Sigmoid colon (tissue), 7 donors: ENCODE results near the gene SAMD11. TPM values are rescaled to one million over a fixed set of nuclear protein-coding genes. Genes with fewer than 3 reads are reported as not detected.

Source experiments
- DNase-seq: peaks from one replicate; pipeline ENCODE4 v3.0.0-alpha.2; 2019
- H3K27ac ChIP-seq, 4 donors: fragments of 200-600 bp; sonication (generic); one replicate each; pipeline ENCODE4 v1.5.1; 2016 to 2019; ENCODE audit warnings: mild to moderate bottlenecking in 1 of 4
- H3K27me3 ChIP-seq, 3 donors: fragments of 200-600 bp; sonication (generic); one replicate each; pipeline ENCODE4 v1.5.1; 2019; ENCODE audit warnings: mild to moderate bottlenecking in 1 of 3
- H3K36me3 ChIP-seq, 4 donors: fragments of 200-600 bp; sonication (generic); one replicate each; pipeline ENCODE4 v1.5.1; 2016 to 2019
- H3K4me1 ChIP-seq, 4 donors: fragments of 200-600 bp; sonication (generic); one replicate each; pipeline ENCODE4 v1.5.1; 2017 to 2019
- H3K4me3 ChIP-seq, 4 donors: fragments of 200-600 bp; sonication (generic); one replicate each; pipeline ENCODE4 v1.5.1; 2017 to 2019; ENCODE audit warnings: mild to moderate bottlenecking in 2 of 4, moderate library complexity in 1 of 4
- H3K9me3 ChIP-seq, 4 donors: fragments of 200-600 bp in 3 of 4; sonication (generic) in 3 of 4; one replicate each; pipeline versions ENCODE4 v1.5.1 to v1.6.1; 2013 to 2019
- CTCF ChIP-seq, 4 experiments: fragments of 450-650 bp in 3 of 4; fragments of 200-600 bp in 1 of 4; IDR thresholded peaks; one replicate each; pipeline ENCODE4 v1.5.1; 2016 to 2019; ENCODE audit warnings: antibody characterized with exemption in 4 of 4, mild to moderate bottlenecking in 3 of 4, moderate library complexity in 2 of 4
- EP300 ChIP-seq, 4 donors: sonication (generic); formaldehyde crosslinking; IDR thresholded peaks; one replicate each; pipeline ENCODE4 v1.6.1; 2017; ENCODE audit warnings: antibody characterized with exemption in 4 of 4
- POLR2A ChIP-seq, 2 donors: fragments of 450-650 bp; IDR thresholded peaks; one replicate each; pipeline ENCODE4 v1.6.1; 2016; ENCODE audit warnings: antibody characterized with exemption in 2 of 2, mild to moderate bottlenecking in 2 of 2, moderate library complexity in 2 of 2
- POLR2AphosphoS5 ChIP-seq, 4 donors: sonication (generic); formaldehyde crosslinking; IDR thresholded peaks; one replicate each; pipeline ENCODE4 v1.6.1; 2017; ENCODE audit warnings: antibody characterized with exemption in 4 of 4
- WGBS, 2 donors: extraction: QIAGEN DNeasy Blood & Tissue Kit; methylation state at CpG; one replicate each; pipeline ENCODE4 v1.1.7; 2013; 5-methylcytosine and 5-hydroxymethylcytosine counted together
- intact Hi-C: fragments of 100-400 bp; cut with DNase I; formaldehyde crosslinking; loops from one replicate; pipeline ENCODE4 v1.15.1; 2023
- polyA plus RNA-seq, 3 donors: library from polyadenylated mRNA; stranded (reverse); fragments of 200-250 nt; gene quantifications; one replicate each; pipeline ENCODE4 v1.2.3, GENCODE V29; 2013
- total RNA-seq, 4 donors: library from RNA; depleted of rRNA; stranded (reverse); fragments of >200 nt; gene quantifications; one replicate each; pipeline ENCODE4 v1.1.0, GENCODE V29; 2016
- donor health status: healthy with polysubstance abuse.
- donor health status: Bipolar disorder and iron deficiency.
- donor health status: healthy.

Gene SAMD11
- total and polyA plus RNA-seq, 7 donors, result 0.60 to 4.9 (median 4.2) TPM

- no peaks in the 10 kb centered on the region for H3K36me3 ChIP-seq
- WGBS, 2 donors, result 74 to 87% methylated on average over 44 of the region's 44 CpGs
- TF ChIP-seq CTCF (IDR thresholded peaks at IDR 0.05) (no peak), EP300 (IDR thresholded peaks at IDR 0.05) (no peak), POLR2AphosphoS5 (IDR thresholded peaks at IDR 0.05) (no peak), POLR2A (IDR thresholded peaks at IDR 0.05) (no peak)
- H3K4me1 ChIP-seq, result peaks cover 0 to 10% (median 9%) of the 10 kb centered on the region in 4 donors
- intact Hi-C loops, result loop anchor here (5.0 kb wide), 1 partner anchor 76 kb away; no protein-coding TSS in a partner anchor
- no peak overlapping the region for H3K27ac ChIP-seq
- H3K27me3 ChIP-seq, result peaks cover 7 to 47% (median 26%) of the 10 kb centered on the region in 3 donors
- H3K9me3 ChIP-seq, result no peaks in the 10 kb centered on the region
- peak; percentile 62 for DNase-seq
- no peak overlapping the region for H3K4me3 ChIP-seq
Measured at GRCh38 chr1:978069-978834, 54.5 kb downstream of the SAMD11 start.

GRCh38 chr1:978835-979743 lies 55.4 kb downstream of the SAMD11 start:
- Histone ChIP-seq H3K4me3 (no peak overlapping the region), H3K36me3 (no peaks in the 10 kb centered on the region), H3K9me3 (no peaks in the 10 kb centered on the region), H3K27ac (no peak overlapping the region), H3K27me3 (peaks cover 7 to 47% (median 24%) of the 10 kb centered on the region in 3 donors), H3K4me1 (peaks cover 0 to 13% (median 10%) of the 10 kb centered on the region in 4 donors)
- no peak for TF ChIP-seq EP300 (IDR thresholded peaks at IDR 0.05)
- TF ChIP-seq POLR2A (IDR thresholded peaks at IDR 0.05), result no peak
- no peak for TF ChIP-seq POLR2AphosphoS5 (IDR thresholded peaks at IDR 0.05)
- TF ChIP-seq CTCF (IDR thresholded peaks at IDR 0.05), result no peak
- WGBS, 2 donors, result 86 to 89% methylated on average over 60 of the region's 60 CpGs
- peak; percentile 61 for DNase-seq
- intact Hi-C loops, result loop anchor here (5.0 kb wide), 1 partner anchor 77 kb away; no protein-coding TSS in a partner anchor

- WGBS, 2 donors, result 84 to 93% methylated on average over 9 of the region's 9 CpGs
- no peak for TF ChIP-seq POLR2A (IDR thresholded peaks at IDR 0.05)
- TF ChIP-seq POLR2AphosphoS5 (IDR thresholded peaks at IDR 0.05), result no peak
- no peak for TF ChIP-seq CTCF (IDR thresholded peaks at IDR 0.05)
- TF ChIP-seq EP300 (IDR thresholded peaks at IDR 0.05), result no peak
- H3K9me3 ChIP-seq, result no peaks in the 10 kb centered on the region
- no peaks in the 10 kb centered on the region for H3K36me3 ChIP-seq
- no peak overlapping the region for H3K4me3 ChIP-seq
- peaks cover 4 to 47% (median 20%) of the 10 kb centered on the region in 3 donors for H3K27me3 ChIP-seq
- peaks cover 0 to 16% (median 13%) of the 10 kb centered on the region in 4 donors for H3K4me1 ChIP-seq
- no peak overlapping the region for H3K27ac ChIP-seq
- intact Hi-C loops, result loop anchor here (5.0 kb wide), 1 partner anchor 77 kb away; no protein-coding TSS in a partner anchor
- no peak for DNase-seq
Measured at GRCh38 chr1:979744-980072, 56.0 kb downstream of the SAMD11 start.

- H3K27me3 ChIP-seq, result peaks cover 4 to 45% (median 20%) of the 10 kb centered on the region in 3 donors
- DNase-seq, result no peak
- no peak overlapping the region for H3K27ac ChIP-seq
- H3K36me3 ChIP-seq, result no peaks in the 10 kb centered on the region
- no peak overlapping the region for H3K4me3 ChIP-seq
- intact Hi-C loops, result no loop called here
- peaks cover 0 to 16% (median 13%) of the 10 kb centered on the region in 4 donors for H3K4me1 ChIP-seq
- 71 to 82% methylated on average over 13 of the region's 13 CpGs for WGBS, 2 donors
- TF ChIP-seq POLR2A (IDR thresholded peaks at IDR 0.05) (no peak), POLR2AphosphoS5 (IDR thresholded peaks at IDR 0.05) (no peak), CTCF (IDR thresholded peaks at IDR 0.05) (no peak), EP300 (IDR thresholded peaks at IDR 0.05) (no peak)
- no peaks in the 10 kb centered on the region for H3K9me3 ChIP-seq
Measured at GRCh38 chr1:980137-980571, 56.4 kb downstream of the SAMD11 start.
